PC-9 (cell line): ENCODE data around the gene FBXL17. TPM values are rescaled to one million over a fixed set of nuclear protein-coding genes. Genes with fewer than 3 reads are reported as not detected.

ENCODE experiments used
- BruUV-seq: library from RNA; stranded (reverse); fragments of 400-500 nt; replicated peaks from 2 replicates; lab custom pipeline; 2021; lab: Mats Ljungman, UMichigan
- CTCF ChIA-PET: fragments of 300-600 bp; sonication (Branson Sonifier 250); formaldehyde crosslinking; loops from one replicate; lab custom pipeline; 2022; ENCODE audit warnings: antibody characterized with exemption; lab: Charles Lee
- POLR2A ChIA-PET: fragments of 300-600 bp; sonication (Branson Sonifier 250); formaldehyde crosslinking; loops from one replicate; lab custom pipeline; 2022; ENCODE audit warnings: antibody characterized with exemption; ENCODE audit not compliant: unreplicated experiment; lab: Charles Lee
- DNase-seq, 2 experiments: peaks; one replicate each; pipeline versions ENCODE4 v3.0.0 to v3.0.0-alpha.2; 2015 to 2022; ENCODE audit warnings: mixed read lengths in 1 of 2
- H2AFZ ChIP-seq: fragments of 200-600 bp; sonication (generic); 2 replicates; pipeline ENCODE4 v1.8.1; 2017; ENCODE audit warnings: antibody characterized with exemption
- H3F3A ChIP-seq: fragments of 200-600 bp; sonication (generic); 2 replicates; pipeline ENCODE4 v1.8.1; 2017; ENCODE audit warnings: antibody characterized with exemption, mild to moderate bottlenecking, low read depth; ENCODE audit not compliant: insufficient read depth
- H3K27ac ChIP-seq: fragments of 200-600 bp; sonication (generic); 2 replicates; pipeline ENCODE4 v1.6.1; 2016; ENCODE audit warnings: mixed run types
- H3K27me3 ChIP-seq: fragments of 200-600 bp; sonication (generic); 2 replicates; pipeline ENCODE4 v1.6.1; 2016; ENCODE audit warnings: low read depth, mixed run types; ENCODE audit not compliant: insufficient read depth
- H3K36me3 ChIP-seq: fragments of 200-600 bp; sonication (generic); 2 replicates; pipeline ENCODE4 v1.6.1; 2016; ENCODE audit warnings: low read depth, mixed run types
- H3K4me1 ChIP-seq: fragments of 200-600 bp; sonication (generic); replicated peaks from 2 replicates; pipeline ENCODE4 v1.6.1; 2016; ENCODE audit warnings: mixed run types; ENCODE audit not compliant: insufficient read depth
- H3K4me2 ChIP-seq: fragments of 200-600 bp; sonication (generic); 2 replicates; pipeline ENCODE4 v1.6.1; 2017; ENCODE audit warnings: mixed run types
- H3K4me3 ChIP-seq: fragments of 200-600 bp; sonication (generic); 2 replicates; pipeline ENCODE4 v1.6.1; 2016; ENCODE audit warnings: mixed run types
- H3K79me2 ChIP-seq: fragments of 200-600 bp; sonication (generic); 2 replicates; pipeline ENCODE4 v1.6.1; 2017; ENCODE audit warnings: low read depth, mixed run types
- H3K9me2 ChIP-seq: fragments of 200-600 bp; sonication (generic); 2 replicates; pipeline ENCODE4 v1.8.1; 2017; ENCODE audit warnings: mild to moderate bottlenecking; ENCODE audit not compliant: insufficient read depth
- H3K9me3 ChIP-seq: fragments of 200-600 bp; sonication (generic); 2 replicates; pipeline ENCODE4 v1.8.1; 2016; ENCODE audit warnings: low read depth; ENCODE audit not compliant: insufficient read depth
- H4K20me1 ChIP-seq: fragments of 200-600 bp; sonication (generic); 2 replicates; pipeline ENCODE4 v1.8.1; 2017; ENCODE audit not compliant: insufficient read depth
- EZH2 ChIP-seq: fragments of 200-600 bp; sonication (generic); IDR thresholded peaks from 2 replicates; pipeline ENCODE4 v1.8.0; 2017; ENCODE audit warnings: antibody characterized with exemption, low read depth
- intact Hi-C: fragments of 100-400 bp; cut with micrococcal nuclease; formaldehyde crosslinking; loops from one replicate; pipeline ENCODE4 v1.10.0; 2022; ENCODE audit not compliant: unreplicated experiment
- total RNA-seq: library from RNA; stranded (reverse); gene quantifications from 2 replicates; pipeline ENCODE4 v1.2.3, GENCODE V29; 2021
- TF ChIP-seq, protein P1 (sequence below): fragments of 200-600 bp; sonication (generic); conservative IDR thresholded peaks from 2 replicates; pipeline ENCODE4 v1.6.1; 2017; ENCODE audit warnings: mixed run types, antibody characterized with exemption, mild to moderate bottlenecking, moderate library complexity

The FBXL17 gene
- total RNA-seq, 1 experiment from 2014 or later: 19.5 TPM

DNA sequence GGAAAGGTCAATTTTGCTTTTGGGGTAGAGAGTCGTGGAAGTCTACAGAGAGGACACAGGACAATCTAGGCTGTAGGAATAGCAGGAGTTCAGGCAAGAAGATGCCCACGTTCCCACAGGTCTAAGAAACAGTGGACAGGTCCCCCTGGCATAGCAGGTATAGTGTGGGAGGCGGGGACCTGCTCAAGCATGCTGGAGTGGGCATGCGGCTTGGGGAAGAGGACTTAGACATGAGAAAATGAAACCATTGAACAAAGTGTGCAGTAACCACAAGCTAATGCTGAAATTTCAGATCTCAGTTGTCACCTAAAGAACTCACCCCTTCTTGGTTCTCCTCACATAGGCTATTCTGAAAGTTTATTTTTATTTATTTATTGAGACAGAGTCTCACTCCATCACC is 568.3 kb downstream of the FBXL17 start:
- Histone ChIP-seq H3K27me3 (no peaks in the 10 kb centered on the region), H3K9me2 (no peaks in the 10 kb centered on the region), H3K4me3 (no peak overlapping the region), H4K20me1 (no peaks in the 10 kb centered on the region), H3K27ac (no peak overlapping the region), H3F3A (no peaks in the 10 kb centered on the region), H3K79me2 (no peaks in the 10 kb centered on the region), H3K9me3 (no peaks in the 10 kb centered on the region), H3K36me3 (no peaks in the 10 kb centered on the region), H2AFZ (no peak overlapping the region), H3K4me2 (no peak overlapping the region), H3K4me1 (no peaks in the 10 kb centered on the region)
- DNase-seq: no peak
- TF ChIP-seq, protein P1, sequence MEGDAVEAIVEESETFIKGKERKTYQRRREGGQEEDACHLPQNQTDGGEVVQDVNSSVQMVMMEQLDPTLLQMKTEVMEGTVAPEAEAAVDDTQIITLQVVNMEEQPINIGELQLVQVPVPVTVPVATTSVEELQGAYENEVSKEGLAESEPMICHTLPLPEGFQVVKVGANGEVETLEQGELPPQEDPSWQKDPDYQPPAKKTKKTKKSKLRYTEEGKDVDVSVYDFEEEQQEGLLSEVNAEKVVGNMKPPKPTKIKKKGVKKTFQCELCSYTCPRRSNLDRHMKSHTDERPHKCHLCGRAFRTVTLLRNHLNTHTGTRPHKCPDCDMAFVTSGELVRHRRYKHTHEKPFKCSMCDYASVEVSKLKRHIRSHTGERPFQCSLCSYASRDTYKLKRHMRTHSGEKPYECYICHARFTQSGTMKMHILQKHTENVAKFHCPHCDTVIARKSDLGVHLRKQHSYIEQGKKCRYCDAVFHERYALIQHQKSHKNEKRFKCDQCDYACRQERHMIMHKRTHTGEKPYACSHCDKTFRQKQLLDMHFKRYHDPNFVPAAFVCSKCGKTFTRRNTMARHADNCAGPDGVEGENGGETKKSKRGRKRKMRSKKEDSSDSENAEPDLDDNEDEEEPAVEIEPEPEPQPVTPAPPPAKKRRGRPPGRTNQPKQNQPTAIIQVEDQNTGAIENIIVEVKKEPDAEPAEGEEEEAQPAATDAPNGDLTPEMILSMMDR: no peak
- TF ChIP-seq EZH2: no peak
- CTCF ChIA-PET: no interaction called here
- intact Hi-C loops: no loop called here
- BruUV-seq: no TSS peak
- POLR2A ChIA-PET: no interaction called here

GRCh38 chr5:107812570-107813141 is 569.2 kb downstream of the FBXL17 start:
- no peak overlapping the region for H3K4me3 ChIP-seq
- CTCF ChIA-PET: no interaction called here
- no peaks in the 10 kb centered on the region for H3K36me3 ChIP-seq
- no peak for DNase-seq
- no peaks in the 10 kb centered on the region for H4K20me1 ChIP-seq
- H2AFZ ChIP-seq: no peak overlapping the region
- no peaks in the 10 kb centered on the region for H3K79me2 ChIP-seq
- no peaks in the 10 kb centered on the region for H3K4me1 ChIP-seq
- H3K27me3 ChIP-seq: no peaks in the 10 kb centered on the region
- no peaks in the 10 kb centered on the region for H3K9me3 ChIP-seq
- H3K9me2 ChIP-seq: no peaks in the 10 kb centered on the region
- intact Hi-C loops: no loop called here
- TF ChIP-seq, protein P1: no peak
- no peak for TF ChIP-seq EZH2
- H3F3A ChIP-seq: no peaks in the 10 kb centered on the region
- H3K27ac ChIP-seq: no peak overlapping the region
- BruUV-seq: no TSS peak
- H3K4me2 ChIP-seq: no peak overlapping the region
- POLR2A ChIA-PET: no interaction called here

DNA sequence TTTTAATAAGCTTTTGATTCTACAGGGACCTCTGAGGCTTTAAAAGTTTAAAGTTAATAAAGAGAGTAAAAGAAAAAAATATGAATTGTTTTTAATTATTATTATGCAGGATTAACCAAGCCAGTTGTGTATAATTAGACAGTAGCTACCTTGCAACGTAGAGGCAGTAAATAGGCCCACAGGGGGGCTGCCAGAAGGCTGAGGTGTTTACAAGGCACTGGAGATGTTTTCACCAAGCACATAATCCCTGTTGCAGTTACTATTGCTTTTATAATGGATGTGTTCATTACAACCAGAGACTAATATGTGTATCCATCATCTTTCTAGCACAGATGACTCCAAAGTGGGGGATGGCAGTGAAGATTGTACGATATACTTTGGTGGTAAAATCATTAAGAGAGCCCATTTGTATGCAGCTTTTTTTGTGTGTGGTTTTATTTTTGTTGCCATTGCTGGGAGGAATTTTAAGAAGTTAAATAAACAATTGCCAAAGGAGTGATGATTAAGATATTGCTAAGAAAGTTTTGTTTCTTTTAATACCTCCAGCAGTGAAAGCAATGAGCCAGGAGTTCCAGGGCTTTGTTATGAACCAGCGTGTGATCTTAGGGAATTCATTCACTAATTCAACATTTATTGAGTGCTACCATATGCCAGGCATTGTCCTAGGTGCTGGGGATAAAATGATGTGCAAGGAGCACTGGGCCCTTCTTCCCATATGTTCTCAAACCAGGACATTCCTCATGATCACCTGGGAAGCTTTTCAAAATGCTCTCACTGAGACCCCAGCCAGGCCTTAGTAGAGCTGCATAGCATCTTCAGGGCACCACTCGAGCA is 572.5 kb downstream of the FBXL17 start:
- Histone ChIP-seq H3K4me3 (no peak overlapping the region), H3K4me1 (no peaks in the 10 kb centered on the region), H3K9me2 (no peaks in the 10 kb centered on the region), H4K20me1 (no peaks in the 10 kb centered on the region), H3K27ac (no peak overlapping the region), H3K4me2 (no peak overlapping the region), H3K36me3 (no peaks in the 10 kb centered on the region), H2AFZ (no peak overlapping the region), H3F3A (no peaks in the 10 kb centered on the region), H3K79me2 (no peaks in the 10 kb centered on the region), H3K9me3 (no peaks in the 10 kb centered on the region), H3K27me3 (no peaks in the 10 kb centered on the region)
- intact Hi-C loops: no loop called here
- POLR2A ChIA-PET: no interaction called here
- CTCF ChIA-PET: no interaction called here
- no TSS peak for BruUV-seq
- no peak for DNase-seq
- TF ChIP-seq, protein P1: no peak
- no peak for TF ChIP-seq EZH2
